Endodermal cell (in vitro differentiated cells): ENCODE data around the gene B4GALNT3. TPM values are rescaled to one million over a fixed set of nuclear protein-coding genes. Genes with fewer than 3 reads are reported as not detected.

Experiments used
- DNase-seq: peaks from one replicate; pipeline ENCODE4 v3.0.0-alpha.2; 2017
- H3K27ac ChIP-seq: 2 replicates; pipeline ENCODE4 v1.5.1; 2013; ENCODE audit warnings: mild to moderate bottlenecking, low read depth, low read length, moderate library complexity
- H3K27me3 ChIP-seq: 2 replicates; pipeline ENCODE4 v1.6.1; 2013; ENCODE audit warnings: mild to moderate bottlenecking, low read length, moderate library complexity; ENCODE audit not compliant: insufficient read depth, control insufficient read depth, poor library complexity, severe bottlenecking
- H3K36me3 ChIP-seq: 2 replicates; pipeline ENCODE4 v1.7.0; 2013; ENCODE audit warnings: mild to moderate bottlenecking, low read length, moderate library complexity; ENCODE audit not compliant: control insufficient read depth, insufficient read depth
- H3K4me1 ChIP-seq: one replicate; pipeline ENCODE4 v1.7.0; 2013; ENCODE audit warnings: low read length; ENCODE audit not compliant: control insufficient read depth, insufficient read depth
- H3K4me3 ChIP-seq: 2 replicates; pipeline ENCODE4 v1.5.1; 2013; ENCODE audit warnings: mild to moderate bottlenecking, low read length, moderate library complexity
- H3K9ac ChIP-seq: 2 replicates; pipeline ENCODE4 v1.6.1; 2013; ENCODE audit warnings: mild to moderate bottlenecking, low read length, moderate library complexity; ENCODE audit not compliant: poor library complexity, severe bottlenecking; ENCODE audit errors: extremely low read depth
- H3K9me3 ChIP-seq: 2 replicates; pipeline ENCODE4 v1.6.1; 2013; ENCODE audit warnings: mild to moderate bottlenecking, low read length, moderate library complexity; ENCODE audit not compliant: control insufficient read depth
- H3K27ac Mint-ChIP-seq: 2 replicates; pipeline ENCODE4 v1.8.0; 2020; ENCODE audit warnings: mixed read lengths
- H3K27me3 Mint-ChIP-seq: 2 replicates; pipeline ENCODE4 v1.8.0; 2021; ENCODE audit warnings: mild to moderate bottlenecking, mixed read lengths; ENCODE audit not compliant: insufficient read depth
- H3K36me3 Mint-ChIP-seq: 2 replicates; pipeline ENCODE4 v1.8.0; 2020; ENCODE audit warnings: low read depth, mixed read lengths
- H3K4me1 Mint-ChIP-seq: 2 replicates; pipeline ENCODE4 v1.8.0; 2020; ENCODE audit warnings: mixed read lengths
- H3K4me3 Mint-ChIP-seq: 2 replicates; pipeline ENCODE4 v1.8.0; 2020; ENCODE audit warnings: mild to moderate bottlenecking, moderate library complexity, mixed read lengths
- H3K9me3 Mint-ChIP-seq: 2 replicates; pipeline ENCODE4 v1.8.0; 2020; ENCODE audit warnings: mild to moderate bottlenecking, mixed read lengths
- WGBS, 2 experiments: methylation state at CpG; one replicate each; pipeline versions ENCODE4 v1.1.5 to v1.1.7; 2013; ENCODE audit warnings: missing lambda C conversion rate in 2 of 2, mixed read lengths in 1 of 2; ENCODE audit not compliant: insufficient coverage in 1 of 2, insufficient read length in 1 of 2; 5-methylcytosine and 5-hydroxymethylcytosine counted together
- total RNA-seq, 2 donors: library from RNA; stranded (reverse); fragmentation: NEBNext Ultra II Directional in 1 of 2; extraction: Animal tissue kit (Norgen Biotek cat#: 25700) in 1 of 2; gene quantifications; 2 replicates in 1 of 2; 3 replicates in 1 of 2; pipeline ENCODE4 v1.2.1, GENCODE V29; 2021
- TF ChIP-seq, protein P1 (sequence below): fragments of 200-600 bp; sonication (generic); conservative IDR thresholded peaks from 2 replicates; pipeline ENCODE4 v1.5.0; 2021; ENCODE audit warnings: antibody characterized with exemption, mild to moderate bottlenecking

B4GALNT3 gene
- total RNA-seq, 2 donors from 2014 or later: 61.5 to 155 TPM

DNA sequence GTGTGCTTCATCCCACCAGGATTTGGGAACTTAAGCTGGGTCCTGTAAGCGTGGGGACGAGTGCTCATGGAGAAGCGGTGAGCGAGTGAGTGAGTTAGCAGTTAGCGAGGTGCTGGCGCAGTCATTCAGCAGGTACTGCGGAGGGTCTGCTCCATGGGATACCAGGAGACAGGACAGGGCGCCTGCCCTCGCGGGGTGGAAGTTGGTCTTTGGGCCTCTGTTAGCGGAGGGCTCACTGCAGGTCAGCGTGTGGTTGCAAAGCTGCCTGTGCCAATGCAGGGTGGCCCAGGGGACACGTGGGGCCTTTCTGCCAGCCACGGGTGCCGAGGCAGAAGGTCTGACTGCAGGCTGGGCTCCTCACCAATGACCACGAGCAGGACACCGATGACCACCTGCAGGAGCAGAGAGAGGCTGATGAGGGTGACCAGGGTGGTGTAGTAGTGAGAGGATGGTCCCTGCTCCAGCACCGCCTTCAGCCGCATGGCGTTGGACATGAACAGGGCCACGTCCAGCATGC is 105.9 kb downstream of the B4GALNT3 start:
- Mint-ChIP-seq H3K27ac (peak overlapping the region; percentile 7), H3K27me3 (peaks cover 5% of the 10 kb centered on the region), H3K9me3 (no peaks in the 10 kb centered on the region), H3K36me3 (peaks cover 26% of the 10 kb centered on the region), H3K4me3 (no peak overlapping the region), H3K4me1 (peaks cover 7% of the 10 kb centered on the region)
- no peak for DNase-seq
- no peak overlapping the region for H3K27ac ChIP-seq
- H3K4me1 ChIP-seq: peaks cover 4% of the 10 kb centered on the region
- H3K9me3 ChIP-seq: no peaks in the 10 kb centered on the region
- no peak overlapping the region for H3K4me3 ChIP-seq
- WGBS, 2 experiments: 96% methylated on average over 19 to 21 of the region's 21 CpGs
- H3K36me3 ChIP-seq: peaks cover 14% of the 10 kb centered on the region
- no peak overlapping the region for H3K9ac ChIP-seq
- H3K27me3 ChIP-seq: no peaks in the 10 kb centered on the region
- TF ChIP-seq, protein P1, sequence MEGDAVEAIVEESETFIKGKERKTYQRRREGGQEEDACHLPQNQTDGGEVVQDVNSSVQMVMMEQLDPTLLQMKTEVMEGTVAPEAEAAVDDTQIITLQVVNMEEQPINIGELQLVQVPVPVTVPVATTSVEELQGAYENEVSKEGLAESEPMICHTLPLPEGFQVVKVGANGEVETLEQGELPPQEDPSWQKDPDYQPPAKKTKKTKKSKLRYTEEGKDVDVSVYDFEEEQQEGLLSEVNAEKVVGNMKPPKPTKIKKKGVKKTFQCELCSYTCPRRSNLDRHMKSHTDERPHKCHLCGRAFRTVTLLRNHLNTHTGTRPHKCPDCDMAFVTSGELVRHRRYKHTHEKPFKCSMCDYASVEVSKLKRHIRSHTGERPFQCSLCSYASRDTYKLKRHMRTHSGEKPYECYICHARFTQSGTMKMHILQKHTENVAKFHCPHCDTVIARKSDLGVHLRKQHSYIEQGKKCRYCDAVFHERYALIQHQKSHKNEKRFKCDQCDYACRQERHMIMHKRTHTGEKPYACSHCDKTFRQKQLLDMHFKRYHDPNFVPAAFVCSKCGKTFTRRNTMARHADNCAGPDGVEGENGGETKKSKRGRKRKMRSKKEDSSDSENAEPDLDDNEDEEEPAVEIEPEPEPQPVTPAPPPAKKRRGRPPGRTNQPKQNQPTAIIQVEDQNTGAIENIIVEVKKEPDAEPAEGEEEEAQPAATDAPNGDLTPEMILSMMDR: no peak

DNA sequence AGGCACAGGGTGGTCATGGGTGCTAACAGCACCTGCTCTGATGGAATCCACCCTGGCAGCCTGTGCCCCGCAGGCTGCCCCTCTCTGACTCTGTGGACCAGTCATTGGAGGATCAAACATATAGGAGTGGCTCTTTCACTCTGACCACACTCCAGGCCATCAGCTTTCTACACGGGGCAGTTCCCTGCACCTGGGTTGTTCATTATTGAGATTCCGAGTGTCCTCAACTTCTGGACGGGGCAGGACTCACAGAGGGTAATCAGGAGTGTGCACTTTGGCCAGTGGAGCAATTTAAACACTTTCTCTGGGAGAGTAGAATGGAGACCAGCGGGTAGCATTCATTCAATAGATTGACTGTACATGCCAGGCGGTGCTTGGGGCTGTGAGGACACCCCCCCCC is 108.7 kb downstream of the B4GALNT3 start:
- Histone ChIP-seq H3K4me3 (no peak overlapping the region), H3K27ac (no peak overlapping the region), H3K9ac (no peak overlapping the region), H3K9me3 (no peaks in the 10 kb centered on the region), H3K4me1 (peaks cover 7% of the 10 kb centered on the region), H3K36me3 (peaks cover 6% of the 10 kb centered on the region), H3K27me3 (no peaks in the 10 kb centered on the region)
- Mint-ChIP-seq H3K4me3 (no peak overlapping the region), H3K4me1 (peaks cover 27% of the 10 kb centered on the region), H3K27me3 (peaks cover 5% of the 10 kb centered on the region), H3K27ac (no peak overlapping the region), H3K36me3 (peaks cover 17% of the 10 kb centered on the region), H3K9me3 (no peaks in the 10 kb centered on the region)
- TF ChIP-seq, protein P1: no peak
- 94 to 98% methylated on average over 5 to 6 of the region's 6 CpGs for whole genome bisulfite sequencing, 2 experiments
- no peak for DNase-seq

- Histone ChIP-seq H3K4me3 (no peak overlapping the region), H3K9ac (no peak overlapping the region), H3K36me3 (no peaks in the 10 kb centered on the region), H3K9me3 (no peaks in the 10 kb centered on the region), H3K27ac (no peak overlapping the region), H3K27me3 (no peaks in the 10 kb centered on the region), H3K4me1 (peaks cover 7% of the 10 kb centered on the region)
- Mint-ChIP-seq H3K27ac (no peak overlapping the region), H3K36me3 (peaks cover 10% of the 10 kb centered on the region), H3K9me3 (no peaks in the 10 kb centered on the region), H3K27me3 (peaks cover 5% of the 10 kb centered on the region), H3K4me3 (peak overlapping the region; percentile 65), H3K4me1 (peaks cover 27% of the 10 kb centered on the region)
- TF ChIP-seq, protein P1: no peak
- DNase-seq: no peak
- WGBS, 2 experiments: 79 to 88% methylated on average over 5 to 6 of the region's 6 CpGs
Observed at GRCh38 chr12:569091-569676, 109.4 kb downstream of the B4GALNT3 start.
